HCT116 (cell line): ENCODE data around the gene TMEM176B.

ENCODE experiments used
- CTCF ChIP-seq, 3 experiments: fragments of 200-600 bp in 1 of 3; sonication (generic) in 1 of 3; IDR thresholded peaks in 2 of 3; conservative IDR thresholded peaks in 1 of 3; 2 replicates each; pipeline ENCODE4 v1.5.1; 2012 to 2017; ENCODE audit warnings: low read depth in 2 of 3, low read length in 2 of 3, antibody characterized with exemption in 1 of 3, borderline replicate concordance in 1 of 3, control low read depth in 1 of 3, mild to moderate bottlenecking in 1 of 3, mixed read lengths in 1 of 3, mixed run types in 1 of 3, moderate library complexity in 1 of 3; ENCODE audit not compliant: insufficient read depth in 1 of 3
- EGR1 ChIP-seq: IDR thresholded peaks from 2 replicates; pipeline ENCODE4 v1.6.1; 2012; ENCODE audit warnings: low read depth
- EZH2 ChIP-seq: fragments of 200-600 bp; sonication (generic); IDR thresholded peaks from 2 replicates; pipeline ENCODE4 v1.6.1; 2017; ENCODE audit warnings: antibody characterized with exemption, mixed run types
- EZH2phosphoT487 ChIP-seq: fragments of 200-600 bp; IDR thresholded peaks from 2 replicates; pipeline ENCODE4 v1.6.1; 2018; ENCODE audit warnings: antibody characterized with exemption, borderline replicate concordance
- JUND ChIP-seq: IDR thresholded peaks from 2 replicates; pipeline ENCODE4 v1.6.1; 2012
- MAX ChIP-seq: IDR thresholded peaks from 2 replicates; pipeline ENCODE4 v1.6.1; 2012
- POLR2A ChIP-seq: IDR thresholded peaks from 2 replicates; pipeline ENCODE4 v1.7.0; 2011; ENCODE audit warnings: borderline replicate concordance; ENCODE audit not compliant: insufficient read depth, insufficient read length; ENCODE audit errors: extremely low read depth
- POLR2AphosphoS5 ChIP-seq: IDR thresholded peaks from 2 replicates; pipeline ENCODE4 v1.6.1; 2011; ENCODE audit warnings: mild to moderate bottlenecking, low read depth, low read length, moderate library complexity
- SIN3A ChIP-seq: IDR thresholded peaks from 2 replicates; pipeline ENCODE4 v1.6.1; 2012; ENCODE audit warnings: low read depth
- SP1 ChIP-seq: IDR thresholded peaks from 2 replicates; pipeline ENCODE4 v1.6.1; 2012; ENCODE audit warnings: low read depth
- SRF ChIP-seq: IDR thresholded peaks from 2 replicates; pipeline ENCODE4 v1.6.1; 2012; ENCODE audit warnings: low read depth
- YY1 ChIP-seq: IDR thresholded peaks from 2 replicates; pipeline ENCODE4 v1.6.1; 2011; ENCODE audit warnings: low read length, low read depth, moderate library complexity, mild to moderate bottlenecking; ENCODE audit not compliant: insufficient replicate concordance; ENCODE audit errors: extremely low read depth
- TF ChIP-seq, protein P1 (sequence below): IDR thresholded peaks from 2 replicates; pipeline ENCODE4 v1.6.1; 2012; ENCODE audit warnings: low read depth
- TF ChIP-seq, protein P2 (sequence below): IDR thresholded peaks from 2 replicates; pipeline ENCODE4 v1.6.1; 2011; ENCODE audit warnings: mild to moderate bottlenecking, low read length, moderate library complexity; ENCODE audit not compliant: insufficient replicate concordance; ENCODE audit errors: extremely low read depth

GRCh38 chr7:150793569-150794238, 6.5 kb downstream of the TMEM176B start:
- TF ChIP-seq CTCF (IDR thresholded peaks at IDR 0.05 in 2 of 3, conservative IDR thresholded peaks at IDR 0.05 in 1 of 3; ENCODE audit: borderline replicate concordance in 1 of 3, insufficient read depth in 1 of 3, low read depth in 2 of 3, low read length in 2 of 3) (no peak), POLR2AphosphoS5 (no peak), POLR2A (no peak), SIN3A (no peak), EZH2 (no peak), YY1 (no peak), MAX (no peak), JUND (no peak), SP1 (no peak), EGR1 (no peak), EZH2phosphoT487 (no peak), SRF (no peak)
- TF ChIP-seq, protein P1, sequence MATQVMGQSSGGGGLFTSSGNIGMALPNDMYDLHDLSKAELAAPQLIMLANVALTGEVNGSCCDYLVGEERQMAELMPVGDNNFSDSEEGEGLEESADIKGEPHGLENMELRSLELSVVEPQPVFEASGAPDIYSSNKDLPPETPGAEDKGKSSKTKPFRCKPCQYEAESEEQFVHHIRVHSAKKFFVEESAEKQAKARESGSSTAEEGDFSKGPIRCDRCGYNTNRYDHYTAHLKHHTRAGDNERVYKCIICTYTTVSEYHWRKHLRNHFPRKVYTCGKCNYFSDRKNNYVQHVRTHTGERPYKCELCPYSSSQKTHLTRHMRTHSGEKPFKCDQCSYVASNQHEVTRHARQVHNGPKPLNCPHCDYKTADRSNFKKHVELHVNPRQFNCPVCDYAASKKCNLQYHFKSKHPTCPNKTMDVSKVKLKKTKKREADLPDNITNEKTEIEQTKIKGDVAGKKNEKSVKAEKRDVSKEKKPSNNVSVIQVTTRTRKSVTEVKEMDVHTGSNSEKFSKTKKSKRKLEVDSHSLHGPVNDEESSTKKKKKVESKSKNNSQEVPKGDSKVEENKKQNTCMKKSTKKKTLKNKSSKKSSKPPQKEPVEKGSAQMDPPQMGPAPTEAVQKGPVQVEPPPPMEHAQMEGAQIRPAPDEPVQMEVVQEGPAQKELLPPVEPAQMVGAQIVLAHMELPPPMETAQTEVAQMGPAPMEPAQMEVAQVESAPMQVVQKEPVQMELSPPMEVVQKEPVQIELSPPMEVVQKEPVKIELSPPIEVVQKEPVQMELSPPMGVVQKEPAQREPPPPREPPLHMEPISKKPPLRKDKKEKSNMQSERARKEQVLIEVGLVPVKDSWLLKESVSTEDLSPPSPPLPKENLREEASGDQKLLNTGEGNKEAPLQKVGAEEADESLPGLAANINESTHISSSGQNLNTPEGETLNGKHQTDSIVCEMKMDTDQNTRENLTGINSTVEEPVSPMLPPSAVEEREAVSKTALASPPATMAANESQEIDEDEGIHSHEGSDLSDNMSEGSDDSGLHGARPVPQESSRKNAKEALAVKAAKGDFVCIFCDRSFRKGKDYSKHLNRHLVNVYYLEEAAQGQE = no peak
- TF ChIP-seq, protein P2, sequence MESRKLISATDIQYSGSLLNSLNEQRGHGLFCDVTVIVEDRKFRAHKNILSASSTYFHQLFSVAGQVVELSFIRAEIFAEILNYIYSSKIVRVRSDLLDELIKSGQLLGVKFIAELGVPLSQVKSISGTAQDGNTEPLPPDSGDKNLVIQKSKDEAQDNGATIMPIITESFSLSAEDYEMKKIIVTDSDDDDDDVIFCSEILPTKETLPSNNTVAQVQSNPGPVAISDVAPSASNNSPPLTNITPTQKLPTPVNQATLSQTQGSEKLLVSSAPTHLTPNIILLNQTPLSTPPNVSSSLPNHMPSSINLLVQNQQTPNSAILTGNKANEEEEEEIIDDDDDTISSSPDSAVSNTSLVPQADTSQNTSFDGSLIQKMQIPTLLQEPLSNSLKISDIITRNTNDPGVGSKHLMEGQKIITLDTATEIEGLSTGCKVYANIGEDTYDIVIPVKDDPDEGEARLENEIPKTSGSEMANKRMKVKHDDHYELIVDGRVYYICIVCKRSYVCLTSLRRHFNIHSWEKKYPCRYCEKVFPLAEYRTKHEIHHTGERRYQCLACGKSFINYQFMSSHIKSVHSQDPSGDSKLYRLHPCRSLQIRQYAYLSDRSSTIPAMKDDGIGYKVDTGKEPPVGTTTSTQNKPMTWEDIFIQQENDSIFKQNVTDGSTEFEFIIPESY = no peak
